Measurements from ENCODE around the gene LSG1. TPM values are rescaled to one million over a fixed set of nuclear protein-coding genes. Genes with fewer than 3 reads are reported as not detected.

The LSG1 gene
- total and polyA plus RNA-seq, 10 of the 15 experiments (the other 5 are each of a cell fraction or from before 2014, with no cell fraction given) = 14.3 to 75.6 (median 54.4) TPM

DNA sequence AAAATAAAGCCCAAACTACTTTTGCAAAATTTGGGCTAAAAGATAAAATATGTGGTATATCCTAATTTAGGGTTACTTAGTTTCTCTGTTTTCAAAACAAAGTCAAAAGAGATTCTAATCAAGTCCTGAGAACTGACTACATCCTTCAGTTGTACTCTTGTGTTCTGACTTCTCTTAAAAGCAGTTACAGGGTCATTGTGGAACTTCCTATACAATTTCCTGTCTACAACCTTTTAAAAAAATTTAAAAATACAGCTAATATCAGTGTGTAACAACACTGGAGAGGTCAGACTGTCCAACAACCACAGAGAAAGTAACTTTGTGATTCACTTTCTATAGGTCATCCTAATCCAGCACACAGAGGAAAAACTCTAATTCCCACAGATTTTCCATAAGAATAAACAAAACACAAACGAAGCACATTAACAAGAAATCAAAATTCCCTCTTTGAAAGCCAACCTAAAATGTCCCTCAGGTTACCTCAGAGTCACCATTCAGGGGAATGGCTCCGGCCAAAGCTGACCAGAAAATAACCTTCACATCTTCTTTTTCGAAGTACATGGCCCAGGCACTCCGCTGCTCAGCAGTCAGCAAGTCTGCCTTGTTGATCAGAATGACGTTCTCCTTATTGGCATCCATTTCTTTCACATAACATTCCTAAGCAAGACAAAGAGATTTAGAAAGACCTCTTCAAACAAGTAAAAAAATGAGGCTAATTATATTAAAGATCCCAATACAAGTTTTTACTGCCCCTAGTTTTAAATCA, 13.3 kb downstream of the LSG1 start:
- no TSS peak for BruUV-seq (replicated peaks)

More for the DNA sequence above, 13.3 kb downstream of the LSG1 start:
- TF ChIP-seq, protein P1, sequence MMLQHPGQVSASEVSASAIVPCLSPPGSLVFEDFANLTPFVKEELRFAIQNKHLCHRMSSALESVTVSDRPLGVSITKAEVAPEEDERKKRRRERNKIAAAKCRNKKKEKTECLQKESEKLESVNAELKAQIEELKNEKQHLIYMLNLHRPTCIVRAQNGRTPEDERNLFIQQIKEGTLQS (IDR thresholded peaks at IDR 0.05; ENCODE audit: borderline replicate concordance, extremely low read depth, low read depth, low read length) = no peak
- TF ChIP-seq, protein P2, sequence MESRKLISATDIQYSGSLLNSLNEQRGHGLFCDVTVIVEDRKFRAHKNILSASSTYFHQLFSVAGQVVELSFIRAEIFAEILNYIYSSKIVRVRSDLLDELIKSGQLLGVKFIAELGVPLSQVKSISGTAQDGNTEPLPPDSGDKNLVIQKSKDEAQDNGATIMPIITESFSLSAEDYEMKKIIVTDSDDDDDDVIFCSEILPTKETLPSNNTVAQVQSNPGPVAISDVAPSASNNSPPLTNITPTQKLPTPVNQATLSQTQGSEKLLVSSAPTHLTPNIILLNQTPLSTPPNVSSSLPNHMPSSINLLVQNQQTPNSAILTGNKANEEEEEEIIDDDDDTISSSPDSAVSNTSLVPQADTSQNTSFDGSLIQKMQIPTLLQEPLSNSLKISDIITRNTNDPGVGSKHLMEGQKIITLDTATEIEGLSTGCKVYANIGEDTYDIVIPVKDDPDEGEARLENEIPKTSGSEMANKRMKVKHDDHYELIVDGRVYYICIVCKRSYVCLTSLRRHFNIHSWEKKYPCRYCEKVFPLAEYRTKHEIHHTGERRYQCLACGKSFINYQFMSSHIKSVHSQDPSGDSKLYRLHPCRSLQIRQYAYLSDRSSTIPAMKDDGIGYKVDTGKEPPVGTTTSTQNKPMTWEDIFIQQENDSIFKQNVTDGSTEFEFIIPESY (IDR thresholded peaks at IDR 0.05) = no peak
- no peak for TF ChIP-seq KAT2A (conservative IDR thresholded peaks at IDR 0.05; ENCODE audit: control insufficient read depth, low read depth, low read length)
- TF ChIP-seq RCOR1 (conservative IDR thresholded peaks at IDR 0.05; ENCODE audit: low read depth, low read length) = no peak
- TF ChIP-seq CBX3 (IDR thresholded peaks at IDR 0.05; ENCODE audit: borderline replicate concordance, low read depth) = no peak
- no peak for TF ChIP-seq SMC3 (IDR thresholded peaks at IDR 0.05; ENCODE audit: borderline replicate concordance, low read length)
- TF ChIP-seq ETV6 (conservative IDR thresholded peaks at IDR 0.05 in 1 of 2, IDR thresholded peaks at IDR 0.05 in 1 of 2; ENCODE audit: borderline replicate concordance in 1 of 2, low read depth in 1 of 2) = no peak
- no peak for TF ChIP-seq ZSCAN29 (IDR thresholded peaks at IDR 0.05)
- TF ChIP-seq SMAD5 (IDR thresholded peaks at IDR 0.05; ENCODE audit: low read depth) = no peak
- TF ChIP-seq RFX5 (IDR thresholded peaks at IDR 0.05; ENCODE audit: low read depth, low read length) = no peak
- TF ChIP-seq YBX1 (IDR thresholded peaks at IDR 0.05) = no peak
- H3K4me2 ChIP-seq (ENCODE audit: control insufficient read depth, insufficient read depth) = no peak overlapping the region
- ATAC-seq = no peak
- H3K9me3 ChIP-seq (replicated peaks; ENCODE audit: control insufficient read depth, insufficient read depth, low read length) = no peaks in the 10 kb centered on the region
- peaks cover 4 to 12% of the 10 kb centered on the region in 2 experiments; a peak in 3 of 4 replicates for H3K36me3 ChIP-seq (ENCODE audit: control insufficient read depth in 2 of 2, insufficient read depth in 2 of 2, low read length in 1 of 2)
- H2AFZ ChIP-seq (ENCODE audit: control insufficient read depth, low read depth, low read length) = no peak overlapping the region
- in situ Hi-C loops (cut with MboI) (no loop called here), intact Hi-C loops (cut with micrococcal nuclease; ENCODE audit: unreplicated experiment) (no loop called here)
- ChIA-PET CTCF (interaction anchor here (3.5 kb wide), 1 partner anchor 12 kb away, joined by 31 read pairs; the partner anchor contains the start of gene LSG1), RAD21 (ENCODE audit: unreplicated experiment) (no interaction called here), POLR2A (no interaction called here), SMC1A (ENCODE audit: uncharacterized antibody, unreplicated experiment) (interaction anchor here (1.3 to 1.4 kb wide), 2 partner anchors 12 to 13 kb away, joined by 3 to 4 read pairs; partner anchors contain the start of gene LSG1)
- DNase-seq (ENCODE audit: low read depth, low spot score) = no peak
- H3K4me1 ChIP-seq (ENCODE audit: control insufficient read depth, insufficient read depth, low read length) = peaks cover 8% of the 10 kb centered on the region; the same call in 1 of the 2 replicates
- 78% methylated on average over 5 of the region's 5 CpGs for WGBS (ENCODE audit: insufficient coverage, insufficient replicate concordance, low lambda C conversion rate, missing lambda C conversion rate)
- peaks cover 3% of the 10 kb centered on the region for H3K79me2 ChIP-seq (ENCODE audit: control insufficient read depth, insufficient read depth, low read length)
- no peak overlapping the region for H3K27ac ChIP-seq (ENCODE audit: control insufficient read depth, insufficient read depth)
- no peak overlapping the region for H3K9ac ChIP-seq (ENCODE audit: control insufficient read depth, insufficient read depth, low read length)
- H4K20me1 ChIP-seq (ENCODE audit: control insufficient read depth, insufficient read depth) = no peaks in the 10 kb centered on the region
- no peaks in the 10 kb centered on the region for H3K27me3 ChIP-seq (replicated peaks in 1 of 2; ENCODE audit: control insufficient read depth in 2 of 2, insufficient read depth in 2 of 2, low read length in 1 of 2)
- H3K4me3 ChIP-seq = no peak overlapping the region
- FAIRE-seq = no peak
